Heart left ventricle (tissue), 16 donors: ENCODE measurements around the gene SREBF2. TPM values are rescaled to one million over a fixed set of nuclear protein-coding genes. Genes with fewer than 3 reads are reported as not detected.

Experiments
- ATAC-seq, 4 donors: fragments of 200-7000 bp; cut with Tn5 transposase; one replicate each; pipeline ENCODE4 v1.9.1; 2020 to 2022; ENCODE audit warnings: moderate library complexity in 4 of 4, mild to moderate bottlenecking in 3 of 4, moderate number of reproducible peaks in 1 of 4
- DNase-seq, 5 donors: peaks; one replicate each; pipeline ENCODE4 v3.0.0-alpha.2; 2020
- H3K27ac ChIP-seq, 12 donors: fragments of 200-600 bp; sonication (generic) in 4 of 12; one replicate each; pipeline versions ENCODE4 v1.5.0 to v1.8.0; 2016 to 2022; ENCODE audit warnings: mild to moderate bottlenecking in 2 of 12
- H3K27me3 ChIP-seq, 9 donors: fragments of 200-600 bp; sonication (generic) in 2 of 9; one replicate each; pipeline versions ENCODE4 v1.5.1 to v1.8.0; 2016 to 2022; ENCODE audit warnings: mild to moderate bottlenecking in 3 of 9
- H3K36me3 ChIP-seq, 9 donors: fragments of 200-600 bp; sonication (generic) in 2 of 9; one replicate each; pipeline versions ENCODE4 v1.5.0 to v1.8.0; 2018 to 2022; ENCODE audit warnings: mild to moderate bottlenecking in 2 of 9
- H3K4me1 ChIP-seq, 12 donors: fragments of 200-600 bp; sonication (generic) in 4 of 12; one replicate each; pipeline versions ENCODE4 v1.5.0 to v1.8.0; 2016 to 2022; ENCODE audit warnings: mild to moderate bottlenecking in 3 of 12
- H3K4me3 ChIP-seq, 12 donors: fragments of 200-600 bp; sonication (generic) in 4 of 12; one replicate each; pipeline versions ENCODE4 v1.5.0 to v1.8.0; 2017 to 2022; ENCODE audit warnings: mild to moderate bottlenecking in 9 of 12, moderate library complexity in 4 of 12
- H3K9me3 ChIP-seq, 12 donors: fragments of 200-600 bp; sonication (generic) in 4 of 12; one replicate each; pipeline versions ENCODE4 v1.5.0 to v1.8.0; 2016 to 2022; ENCODE audit warnings: mild to moderate bottlenecking in 1 of 12
- CTCF ChIP-seq, 12 donors: fragments of 200-600 bp; sonication (generic) in 4 of 12; IDR thresholded peaks; one replicate each; pipeline versions ENCODE4 v1.5.0 to v1.8.0; 2018 to 2022; ENCODE audit warnings: antibody characterized with exemption in 12 of 12, mild to moderate bottlenecking in 5 of 12
- POLR2A ChIP-seq, 2 donors: fragments of 450-650 bp; IDR thresholded peaks; one replicate each; pipeline ENCODE4 v1.6.1; 2017; ENCODE audit warnings: antibody characterized with exemption in 2 of 2, mild to moderate bottlenecking in 2 of 2, moderate library complexity in 2 of 2
- WGBS, 4 donors: extraction: QIAGEN DNeasy Blood & Tissue Kit in 2 of 4; methylation state at CpG; one replicate each; pipeline versions ENCODE4 v1.1.5 to v1.1.7; 2013 to 2018; 5-methylcytosine and 5-hydroxymethylcytosine counted together
- intact Hi-C, 10 donors: fragments of 100-400 bp; cut with DNase I; formaldehyde crosslinking; loops; one replicate each; pipeline versions ENCODE4 v1.11.1 to v1.14.2; 2022
- polyA plus RNA-seq, 2 donors: library from polyadenylated mRNA; stranded (reverse); fragments of 200-250 nt; gene quantifications; one replicate each; pipeline ENCODE4 v1.2.3, GENCODE V29; 2013
- total RNA-seq, 9 donors: library from RNA; depleted of rRNA in 2 of 9; stranded (reverse); fragments of >200 nt in 2 of 9; fragmentation: NEBNext Ultra II Directional in 3 of 9; extraction: Animal tissue kit (Norgen Biotek cat#: 25700) in 3 of 9; gene quantifications; one replicate each; pipeline versions ENCODE4 v1.1.0 to v1.2.4, GENCODE V29; 2016 to 2023
- donor health status: ischemic (EF 13 %, LVEDD 7.1; RV severe dilation, severe dysfunction).
- donor health status: healthy with polysubstance abuse.
- donor health status: DM: no; HTN: yes; CAD: no.
- donor health status: DM: no; HTN: no; CAD: no.
- donor health status: ischemic (EF 25% LVEDD 6.9; RV normal size, moderate dysfunction).
- donor health status: ischemic (EF 25% LVEDD 5.7; RV mildly dilated, moderate dysfunction).
- donor health status: healthy.
- donor health status: DM: yes; HTN: yes; CAD: no.
- donor health status: ischemic (EF 35%, LVEDD 5.7; RV mildly dilated, moderate dysfunction).
- donor health status: nonischemic (EF 11% LVEDD 7.7; RV severe dilation, severe dysfunction).
- donor health status: DM: yes; HTN: yes; CAD: no.
- donor health status: PGD.
- donor health status: ischemic (EF 29% LVEDD 5.4; RV normal size, mild dysfunction).
- donor health status: nonischemic (EF 23%, LVEDD 6.1; RV moderate dilation, normal function).

The SREBF2 gene
- total and polyA plus RNA-seq, 11 donors: 39.4 to 115 (median 73.0) TPM

- H3K9me3 ChIP-seq: no peaks in the 10 kb centered on the region
- DNase-seq (no peak), ATAC-seq (no peak)
- TF ChIP-seq CTCF (IDR thresholded peaks at IDR 0.05) (no peak), POLR2A (IDR thresholded peaks at IDR 0.05) (no peak)
- H3K4me1 ChIP-seq: peaks cover 0 to 46% (median 32%) of the 10 kb centered on the region in 12 donors
- H3K4me3 ChIP-seq: no peak overlapping the region
- WGBS, 4 donors: 51 to 65% (median 53%) methylated on average over 2 of the region's 2 CpGs
- H3K27me3 ChIP-seq: no peaks in the 10 kb centered on the region
- intact Hi-C loops: no loop called here
- H3K36me3 ChIP-seq: peaks cover 0 to 19% (median 7%) of the 10 kb centered on the region in 9 donors
- no peak overlapping the region for H3K27ac ChIP-seq
Observed at GRCh38 chr22:41847300-41847699, 14.4 kb downstream of the SREBF2 start.

- 62 to 65% (median 63%) methylated on average over 4 to 5 of the region's 5 CpGs for WGBS, 4 donors
- TF ChIP-seq CTCF (IDR thresholded peaks at IDR 0.05) (no peak), POLR2A (IDR thresholded peaks at IDR 0.05) (no peak)
- DNase-seq (peak in 1 of 5 donors; percentile 39), ATAC-seq (peak in 2 of 4 donors; percentile 69 to 84)
- H3K4me1 ChIP-seq: peaks cover 0 to 46% (median 30%) of the 10 kb centered on the region in 12 donors
- H3K36me3 ChIP-seq: peaks cover 0 to 8% (median 0%) of the 10 kb centered on the region in 9 donors
- H3K27me3 ChIP-seq: no peaks in the 10 kb centered on the region
- H3K27ac ChIP-seq: no peak overlapping the region
- H3K9me3 ChIP-seq: no peaks in the 10 kb centered on the region
- H3K4me3 ChIP-seq: no peak overlapping the region
- intact Hi-C loops: no loop called here
Observed at GRCh38 chr22:41848468-41848867, 15.6 kb downstream of the SREBF2 start.

GRCh38 chr22:41856469-41856868 lies 23.6 kb downstream of the SREBF2 start:
- Histone ChIP-seq H3K9me3 (no peaks in the 10 kb centered on the region), H3K36me3 (peaks cover 0 to 4% (median 0%) of the 10 kb centered on the region in 9 donors), H3K4me3 (no peak overlapping the region), H3K27ac (peak overlapping the region in 1 of 12 donors; percentile 48), H3K27me3 (no peaks in the 10 kb centered on the region), H3K4me1 (peaks cover 0 to 27% (median 15%) of the 10 kb centered on the region in 12 donors)
- DNase-seq (no peak), ATAC-seq (peak in 1 of 4 donors; percentile 16)
- intact Hi-C loops: no loop called here
- TF ChIP-seq CTCF (IDR thresholded peaks at IDR 0.05): no peak
- no peak for TF ChIP-seq POLR2A (IDR thresholded peaks at IDR 0.05)
- 74 to 78% (median 77%) methylated on average over 2 of the region's 2 CpGs for WGBS, 4 donors

GRCh38 chr22:41857155-41857859 lies 24.4 kb downstream of the SREBF2 start:
- Histone ChIP-seq H3K4me3 (no peak overlapping the region), H3K4me1 (peaks cover 0 to 35% (median 18%) of the 10 kb centered on the region in 12 donors), H3K27me3 (no peaks in the 10 kb centered on the region), H3K36me3 (no peaks in the 10 kb centered on the region), H3K9me3 (no peaks in the 10 kb centered on the region), H3K27ac (peak overlapping the region in 6 of 12 donors; percentile 10 to 48 (median 22))
- peak in 3 of 5 donors; percentile 23 to 45 (median 40) for DNase-seq
- ATAC-seq: peak in 3 of 4 donors; percentile 64 to 77 (median 74)
- peak; percentile 21 to 60 (median 51) for TF ChIP-seq CTCF (IDR thresholded peaks at IDR 0.05)
- no peak for TF ChIP-seq POLR2A (IDR thresholded peaks at IDR 0.05)
- 46 to 57% (median 54%) methylated on average over 7 of the region's 7 CpGs for WGBS, 4 donors
- intact Hi-C loops: no loop called here
